HepG2 (cell line): Measurements from ENCODE around the gene PGK2.

ENCODE experiments used
- CTCF ChIP-seq: sonication (generic); formaldehyde crosslinking; IDR thresholded peaks from 2 replicates; pipeline ENCODE4 v1.5.0; 2020; ENCODE audit warnings: mild to moderate bottlenecking, missing genetic modification reagents, moderate library complexity
- MAFK ChIP-seq, 2 experiments: IDR thresholded peaks in 1 of 2; conservative IDR thresholded peaks in 1 of 2; 2 replicates each; pipeline ENCODE4 v1.6.1; 2011; ENCODE audit warnings: improper control_type of control experiment in 2 of 2, low read length in 2 of 2
- MLLT10 ChIP-seq: sonication (generic); formaldehyde crosslinking; IDR thresholded peaks from 2 replicates; pipeline ENCODE4 v1.4.0; 2020; ENCODE audit warnings: missing genetic modification reagents
- PATZ1 ChIP-seq: sonication (generic); formaldehyde crosslinking; IDR thresholded peaks from 2 replicates; pipeline ENCODE4 v1.4.0; 2020; ENCODE audit warnings: missing genetic modification reagents
- SALL2 ChIP-seq: sonication (generic); formaldehyde crosslinking; IDR thresholded peaks from 2 replicates; pipeline ENCODE4 v1.8.1; 2023; ENCODE audit warnings: mild to moderate bottlenecking, missing genetic modification reagents, inconsistent platforms
- TFDP1 ChIP-seq: IDR thresholded peaks from 2 replicates; pipeline ENCODE4 v1.6.1; 2016; ENCODE audit warnings: missing compliant biosample characterization, missing genetic modification reagents, borderline replicate concordance
- ZBTB33 ChIP-seq: sonication (generic); formaldehyde crosslinking; IDR thresholded peaks from 2 replicates; pipeline ENCODE4 v1.4.0; 2020; ENCODE audit warnings: missing genetic modification reagents
- ZNF362 ChIP-seq: sonication (generic); formaldehyde crosslinking; IDR thresholded peaks from 2 replicates; pipeline ENCODE4 v1.4.0; 2020; ENCODE audit warnings: missing genetic modification reagents, mild to moderate bottlenecking, borderline replicate concordance
- ZNF816 ChIP-seq: sonication (generic); formaldehyde crosslinking; IDR thresholded peaks from 2 replicates; pipeline ENCODE4 v1.8.0; 2022; ENCODE audit warnings: missing genetic modification reagents, mild to moderate bottlenecking, borderline replicate concordance

- TF ChIP-seq MLLT10 (CRISPR knock-in tag) (no peak), ZBTB33 (CRISPR knock-in tag) (no peak), ZNF362 (CRISPR knock-in tag) (no peak), TFDP1 (CRISPR knock-in tag) (0 out of 2 replicates have a peak, but pooled peaks have one; percentile 34), SALL2 (no peak), CTCF (CRISPR knock-in tag) (no peak), MAFK (conservative IDR thresholded peaks at IDR 0.05 in 1 of 2, IDR thresholded peaks at IDR 0.05 in 1 of 2; ENCODE audit: low read length in 2 of 2) (no peak), ZNF816 (CRISPR knock-in tag) (no peak), PATZ1 (CRISPR knock-in tag) (peak; percentile 70)
Observed at GRCh38 chr6:49766762-49767161, 20.3 kb downstream of the PGK2 start.
